Measurements from ENCODE around the gene IGSF6.
"Not testable (repeated sequence)": the region's sequence is repeated elsewhere in the genome, so short reads cannot be mapped to it uniquely, and the experiment has no call there.

IGSF6 gene, protein sequence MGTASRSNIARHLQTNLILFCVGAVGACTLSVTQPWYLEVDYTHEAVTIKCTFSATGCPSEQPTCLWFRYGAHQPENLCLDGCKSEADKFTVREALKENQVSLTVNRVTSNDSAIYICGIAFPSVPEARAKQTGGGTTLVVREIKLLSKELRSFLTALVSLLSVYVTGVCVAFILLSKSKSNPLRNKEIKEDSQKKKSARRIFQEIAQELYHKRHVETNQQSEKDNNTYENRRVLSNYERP

DNA sequence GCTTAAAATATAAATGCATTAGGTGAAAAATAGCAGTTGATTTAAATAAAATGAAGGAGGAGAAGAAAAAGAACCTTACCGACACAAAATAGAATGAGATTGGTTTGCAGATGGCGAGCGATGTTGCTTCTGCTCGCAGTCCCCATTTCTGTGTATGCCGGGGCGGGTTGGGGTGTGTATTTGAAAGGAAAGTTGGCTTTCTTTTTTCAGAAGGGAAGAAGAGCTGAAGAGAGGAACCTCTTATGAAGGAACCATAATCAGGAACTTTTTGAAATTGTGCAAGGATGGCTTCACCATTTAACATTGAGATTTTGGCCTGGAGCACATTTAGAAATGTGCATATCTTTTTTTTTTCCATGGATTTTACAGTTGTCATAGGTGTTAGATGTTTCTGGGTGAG is at the start of gene IGSF6:
IGSF6 (minus strand) TSS at position 156 of the 400 bp plus-strand sequence; CDS start at position 146, 10 bp downstream.
- DNase-seq, result no peak

DNA sequence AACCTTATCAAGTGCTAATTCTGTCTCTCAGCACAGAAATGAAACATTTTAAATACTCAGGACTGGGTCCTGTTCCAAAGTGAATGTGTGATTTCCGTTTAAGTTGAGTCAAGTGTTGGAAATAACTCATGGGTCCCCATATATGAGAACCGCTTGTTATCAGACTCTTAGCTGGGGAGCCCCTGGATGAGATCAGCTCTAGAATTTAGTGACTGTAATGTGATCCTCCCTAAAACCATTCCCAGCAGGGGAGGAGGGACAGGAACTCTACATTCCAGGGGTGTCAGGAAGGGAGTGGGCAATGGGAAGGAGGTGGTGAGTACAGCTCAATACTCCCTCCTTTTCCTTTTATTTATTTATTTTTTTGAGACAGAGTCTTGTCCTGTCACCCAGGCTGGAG is 48.9 kb upstream of the IGSF6 start:
- no peak for DNase-seq

DNA sequence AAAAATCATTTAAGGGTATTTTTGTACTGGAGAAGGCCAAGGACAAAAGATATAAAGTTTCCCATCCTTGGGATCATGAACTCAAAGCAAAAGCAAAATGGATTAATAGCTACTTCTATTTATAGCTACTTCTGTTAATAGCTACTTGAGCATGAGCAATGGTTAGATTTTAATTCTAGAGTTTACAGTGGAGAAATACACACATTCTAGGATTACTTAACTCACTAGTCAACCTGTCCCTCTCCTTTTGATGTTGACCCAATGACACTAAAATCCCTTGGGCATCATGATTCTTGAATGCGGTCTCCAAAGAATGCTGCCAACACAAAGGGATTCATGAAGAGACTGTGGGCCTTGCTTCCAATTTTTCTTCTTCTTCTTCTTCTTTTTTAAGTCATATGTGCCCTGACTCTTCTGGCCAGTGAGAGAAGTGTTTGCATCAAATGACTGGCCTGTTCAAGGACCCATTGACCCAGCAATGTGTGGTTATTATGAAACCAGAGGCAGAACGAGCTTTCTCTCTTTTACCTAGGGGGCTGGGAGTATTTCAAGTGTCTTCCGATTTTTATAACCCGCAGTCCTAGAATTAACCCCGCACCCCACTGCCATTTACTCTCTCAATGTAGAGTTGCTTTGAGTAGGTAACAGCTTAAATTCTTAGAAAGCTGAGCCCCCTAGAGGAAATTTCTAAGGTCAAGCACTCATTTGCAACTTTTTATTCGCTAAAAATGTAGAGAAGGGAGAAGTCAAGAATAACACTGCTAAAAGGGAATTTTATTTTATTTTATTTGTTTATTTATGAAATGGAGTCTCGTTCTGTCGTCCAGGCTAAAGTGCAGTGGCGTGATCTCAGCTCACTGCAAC is 46.0 kb upstream of the IGSF6 start:
- no peak for DNase-seq

DNA sequence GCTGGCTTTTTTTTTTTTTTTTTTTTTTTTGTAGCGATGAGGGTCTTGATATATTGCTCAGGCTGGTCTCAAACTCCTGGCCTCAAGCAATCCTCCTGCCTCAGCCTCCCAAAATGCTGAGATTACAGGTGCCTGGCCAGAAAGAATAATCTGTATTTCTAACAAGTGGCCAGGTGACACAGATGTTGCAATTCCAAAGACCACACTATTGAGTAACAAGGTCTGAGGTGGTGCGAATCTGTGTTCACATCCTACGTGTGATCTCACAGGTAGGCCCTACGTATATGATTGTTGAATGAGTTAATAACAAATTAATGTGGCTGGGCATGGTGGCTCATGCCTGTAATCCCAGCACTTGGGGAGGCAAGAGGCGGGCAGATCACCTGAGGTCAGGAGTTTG is 44.6 kb upstream of the IGSF6 start:
- no peak for DNase-seq

DNA sequence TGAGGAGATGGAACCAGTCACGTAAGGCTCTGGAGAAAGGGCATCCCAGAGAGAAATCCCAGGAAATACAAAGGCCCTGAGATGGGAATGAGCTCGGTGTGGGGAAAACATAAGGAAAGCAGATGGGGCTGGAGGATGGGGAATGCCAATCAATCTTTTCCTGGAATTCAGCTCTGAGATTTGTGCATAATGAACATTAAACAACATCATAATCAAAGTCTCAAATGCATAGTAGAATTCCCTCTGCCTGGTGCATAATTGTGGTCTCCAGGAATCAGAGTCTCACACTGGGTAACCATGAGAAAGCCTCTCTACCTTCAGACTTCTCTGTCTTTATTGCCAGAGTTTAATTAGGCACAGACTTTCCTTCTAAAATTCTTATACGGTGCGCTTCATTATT is 42.2 kb upstream of the IGSF6 start:
- no peak for DNase-seq

DNA sequence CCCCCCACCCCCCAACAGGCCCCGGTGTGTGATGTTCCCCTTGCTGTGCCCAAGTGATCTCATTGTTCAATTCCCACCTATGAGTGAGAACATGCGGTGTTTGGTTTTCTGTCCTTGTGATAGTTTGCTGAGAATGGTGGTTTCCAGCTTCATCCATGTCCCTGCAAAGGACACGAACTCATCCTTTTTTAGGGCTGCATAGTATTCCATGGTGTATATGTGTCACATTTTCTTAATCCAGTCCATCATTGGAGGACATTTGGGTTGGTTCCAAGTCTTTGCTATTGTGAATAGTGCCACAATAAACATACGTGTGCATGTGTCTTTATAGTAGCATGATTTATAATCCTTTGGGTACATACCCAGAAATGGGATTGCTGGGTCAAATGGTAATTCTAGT is 38.6 kb upstream of the IGSF6 start:
- not testable (repeated sequence) for DNase-seq

DNA sequence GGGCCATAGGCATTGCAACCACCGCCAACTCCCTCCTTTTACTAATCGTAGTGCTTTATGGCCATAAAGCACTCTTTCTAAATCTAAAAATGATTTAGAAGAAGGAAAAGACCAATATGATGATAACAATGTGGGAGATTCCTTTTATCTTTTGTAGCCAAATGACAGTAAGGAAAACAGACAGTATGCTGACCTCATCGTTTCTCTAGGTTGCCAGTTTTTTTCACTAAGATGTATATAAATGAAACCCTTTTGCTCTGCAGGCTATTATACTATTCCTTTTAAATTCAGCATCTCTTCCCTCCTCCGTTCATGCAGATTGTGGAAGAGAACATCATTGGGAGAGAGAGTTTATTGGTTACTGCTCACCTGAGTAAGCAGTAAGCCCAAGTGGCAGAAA is 36.7 kb upstream of the IGSF6 start:
- no peak for DNase-seq

DNA sequence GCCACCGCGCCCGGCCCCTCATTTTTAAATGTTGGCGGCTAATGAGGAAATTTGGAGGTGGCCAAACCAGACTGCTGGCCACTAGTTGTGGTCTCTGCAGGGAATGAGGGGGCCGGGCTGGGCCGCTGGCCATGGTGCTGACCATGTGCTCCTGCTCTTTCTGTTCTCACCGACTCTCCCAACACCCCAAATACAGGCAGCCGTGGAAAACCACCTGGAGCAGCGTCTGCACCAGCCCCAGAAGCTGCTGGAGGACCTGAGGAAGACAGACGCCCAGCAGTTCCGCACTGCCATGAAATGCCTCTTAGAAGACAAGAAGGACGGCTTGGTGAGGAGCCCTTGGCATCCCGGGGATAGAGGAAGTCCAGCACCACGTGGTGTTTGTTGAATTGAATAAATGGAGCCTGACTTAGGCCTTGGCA is 32.6 kb upstream of the IGSF6 start:
- DNase-seq, result no peak

DNA sequence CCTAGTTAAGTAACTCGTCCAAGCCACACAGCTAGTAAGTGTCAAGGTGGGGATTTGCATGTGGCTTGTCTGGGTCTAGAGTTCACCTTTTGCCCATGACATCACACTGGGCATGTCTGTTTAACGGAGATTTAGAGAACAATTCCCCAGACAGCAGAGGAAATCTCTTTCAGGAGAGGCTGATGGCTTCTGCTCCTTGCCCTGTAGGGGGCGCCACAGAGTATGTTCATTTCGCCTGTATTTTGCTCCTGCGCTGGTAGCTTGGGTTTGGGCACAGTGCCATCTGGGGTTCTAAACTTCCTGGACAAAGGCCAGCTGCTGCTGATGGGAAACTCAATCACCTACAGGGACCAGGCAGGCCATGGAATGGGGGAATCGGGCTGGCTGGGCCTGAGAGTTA is 31.8 kb upstream of the IGSF6 start:
- no peak for DNase-seq

DNA sequence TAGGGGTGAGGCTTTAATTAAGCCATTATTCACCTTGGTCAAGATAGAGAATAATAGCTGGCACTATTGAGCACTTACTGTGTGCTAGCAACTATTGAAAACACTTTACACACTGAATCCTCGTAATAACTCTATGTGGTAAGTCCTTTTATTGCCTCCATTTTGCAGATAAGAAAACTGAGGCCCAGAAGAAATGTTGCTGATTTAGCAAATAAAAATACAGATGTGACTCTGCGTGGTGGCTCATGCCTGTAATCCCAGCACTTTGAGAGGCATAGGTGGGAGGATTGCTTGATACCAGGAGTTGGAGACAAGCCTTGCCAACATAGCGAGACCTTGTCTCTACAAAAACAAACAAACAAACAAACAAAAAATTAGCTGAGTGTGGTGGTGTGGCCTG is 30.8 kb upstream of the IGSF6 start:
- no peak for DNase-seq

DNA sequence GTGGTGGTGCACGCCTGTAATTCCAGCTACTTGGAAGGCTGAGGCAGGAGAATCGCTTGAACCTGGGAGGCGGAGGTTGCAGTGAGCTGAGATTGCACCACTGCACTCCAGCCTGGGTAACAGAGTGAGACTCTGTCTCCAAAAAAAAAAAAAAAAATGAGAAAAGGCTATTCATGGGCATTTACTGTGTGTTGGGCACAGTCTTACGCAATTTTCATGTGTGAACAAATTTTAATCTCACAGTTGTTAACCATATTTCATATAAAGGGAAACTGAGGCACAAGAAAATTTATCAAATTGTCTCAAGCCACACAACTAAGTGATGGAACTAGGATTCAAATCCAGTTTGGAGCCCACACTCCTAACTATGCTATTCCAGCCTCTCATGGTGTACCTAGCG is 28.3 kb upstream of the IGSF6 start:
- not testable (repeated sequence) for DNase-seq

DNA sequence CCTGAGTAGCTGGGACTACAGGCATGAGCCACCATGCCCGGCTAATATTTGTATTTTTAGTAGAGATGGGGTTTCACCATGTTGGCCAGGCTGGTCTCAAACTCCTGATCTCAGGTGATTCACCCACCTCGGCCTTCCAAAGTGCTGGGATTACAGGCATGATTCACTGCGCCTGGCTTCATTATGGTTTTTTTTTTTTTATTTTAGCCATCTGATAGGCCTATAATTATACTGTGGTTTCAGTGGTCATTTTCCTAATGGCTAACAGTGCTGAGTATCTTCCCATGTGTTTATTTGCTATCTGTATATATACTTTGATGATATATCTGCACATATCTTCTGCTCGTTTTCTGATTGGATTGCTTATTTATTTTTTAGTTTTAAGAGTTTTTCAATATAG is 22.0 kb upstream of the IGSF6 start:
- not testable (repeated sequence) for DNase-seq

DNA sequence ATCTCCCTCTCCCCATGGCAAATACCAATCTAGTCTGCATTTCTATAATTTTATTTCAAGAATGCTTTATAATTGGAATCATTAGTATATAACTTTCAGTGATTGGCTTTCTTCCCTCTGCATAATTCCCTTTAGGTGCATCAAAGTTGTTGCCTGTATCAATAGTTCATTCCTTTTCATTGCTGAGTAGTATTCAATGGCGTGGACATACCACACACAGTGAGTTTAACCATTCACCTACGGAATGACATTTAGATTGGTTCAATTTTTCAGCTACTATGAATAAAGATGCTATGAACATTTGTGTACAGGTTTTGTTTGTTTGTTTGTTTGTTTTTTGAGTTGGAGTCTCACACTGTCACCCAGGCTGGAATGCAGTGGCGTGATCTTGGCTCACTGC is 21.1 kb upstream of the IGSF6 start:
- no peak for DNase-seq

DNA sequence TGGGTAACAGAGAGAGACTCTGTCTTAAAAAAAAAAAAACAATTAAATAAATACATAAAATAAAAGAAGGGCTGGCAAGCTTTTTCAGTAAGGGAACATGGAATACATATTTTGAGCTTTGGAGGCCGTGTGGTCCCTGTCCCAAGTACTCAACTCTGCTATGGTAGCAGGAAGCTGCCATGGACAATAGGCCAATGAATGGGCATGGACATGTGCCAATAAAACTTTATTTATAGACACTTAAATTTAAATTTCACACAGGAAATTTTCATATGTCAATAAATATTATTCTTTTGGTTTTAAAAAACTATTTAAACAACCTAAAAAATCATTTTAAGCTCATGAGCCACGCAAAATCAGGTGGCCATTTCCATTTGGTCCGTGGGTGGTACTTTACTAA is 15.2 kb upstream of the IGSF6 start:
- DNase-seq, result no peak

DNA sequence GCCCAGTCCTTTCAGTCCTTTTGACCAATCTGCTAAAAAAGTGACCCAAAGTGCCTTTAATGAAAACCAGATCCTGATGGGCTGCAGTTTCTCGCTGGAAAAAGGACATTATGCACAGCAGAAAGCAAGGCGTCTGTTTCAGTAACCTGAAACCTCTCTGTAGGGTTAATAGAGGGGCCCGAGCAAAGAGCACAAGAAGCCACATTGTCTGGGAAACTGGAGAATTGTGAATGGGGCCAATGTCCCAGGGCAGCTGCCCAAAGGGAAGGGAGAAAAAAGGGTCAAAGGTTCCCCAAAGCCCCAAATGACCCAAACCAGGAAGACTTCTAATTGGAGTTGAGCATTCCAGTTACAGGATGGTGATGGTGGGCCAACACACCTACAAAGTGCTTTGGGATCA is 14.4 kb upstream of the IGSF6 start:
- DNase-seq, result no peak

DNA sequence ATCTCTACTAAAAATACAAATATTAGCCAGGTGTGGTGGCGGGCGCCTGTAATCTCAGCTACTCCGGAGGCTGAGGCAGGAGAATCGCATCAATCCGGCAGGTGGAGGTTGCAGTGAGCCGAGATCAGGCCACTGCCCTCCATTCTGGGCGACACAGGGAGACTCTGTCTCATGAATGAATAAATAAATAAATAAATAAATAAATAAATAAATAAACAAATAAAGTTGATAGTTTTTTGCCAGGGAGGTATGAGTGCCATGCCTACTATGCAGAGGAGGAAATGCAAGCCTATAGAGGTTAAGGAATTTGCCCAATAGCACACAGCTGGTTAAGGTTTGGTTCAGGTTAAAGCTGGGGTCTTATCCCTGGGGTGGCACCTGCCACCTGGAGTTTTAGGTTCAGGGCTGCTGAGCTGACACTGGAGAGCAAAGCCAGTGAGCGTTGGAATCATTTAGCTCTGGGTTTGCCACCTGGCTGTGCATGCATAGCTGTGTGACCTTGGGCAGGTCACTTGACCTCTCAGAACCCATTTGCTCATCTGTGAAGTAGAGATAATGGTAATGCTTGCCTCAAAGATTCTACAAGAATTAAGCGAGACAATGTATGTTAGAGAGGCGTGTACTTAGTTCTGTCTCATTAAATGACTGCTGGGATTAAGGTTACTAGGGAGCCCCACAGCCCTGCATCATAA is 12.5 kb upstream of the IGSF6 start:
- no peak for DNase-seq

DNA sequence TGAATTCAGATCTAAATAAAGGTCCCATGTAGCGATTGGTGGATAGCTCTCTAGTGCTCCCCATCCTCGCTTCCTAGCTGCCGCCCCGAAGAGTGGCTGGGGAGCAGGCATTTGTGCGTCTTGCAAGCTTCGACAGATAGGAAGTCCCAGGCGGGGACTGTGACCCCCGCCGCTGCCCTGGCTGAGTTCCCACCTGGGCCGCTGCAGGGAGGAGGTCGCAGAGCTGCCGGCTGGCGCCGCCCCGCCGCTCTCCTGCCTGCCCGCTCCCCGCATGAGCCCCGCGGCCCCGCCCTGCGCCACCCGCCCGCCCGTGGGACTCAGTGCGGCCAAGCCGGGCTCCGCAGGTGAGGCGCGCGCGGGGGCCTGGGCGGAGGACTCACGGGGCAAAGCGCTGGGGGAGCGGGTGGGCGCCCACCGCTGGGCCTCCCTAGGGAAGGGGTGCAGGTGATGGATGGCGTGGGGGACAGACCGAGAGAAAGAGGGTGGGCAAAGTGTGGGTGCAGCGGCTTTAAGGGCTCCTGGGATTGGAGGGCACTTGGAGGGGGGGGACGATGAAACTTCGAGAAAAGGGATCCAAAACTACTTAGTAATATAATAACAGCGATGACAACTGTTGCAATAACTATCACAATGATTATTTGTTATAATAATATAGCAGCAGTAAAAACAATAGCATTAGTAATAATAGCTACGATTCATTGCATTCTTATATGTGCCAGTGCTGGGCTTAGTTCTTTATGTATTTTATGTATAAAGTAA is 11.7 kb upstream of the IGSF6 start, which contains the start of gene OTOA:
OTOA (plus strand) TSS at position 80 of the 759 bp plus-strand sequence. CDS start 14,547 bp downstream, outside the sequence.
- no peak for DNase-seq

DNA sequence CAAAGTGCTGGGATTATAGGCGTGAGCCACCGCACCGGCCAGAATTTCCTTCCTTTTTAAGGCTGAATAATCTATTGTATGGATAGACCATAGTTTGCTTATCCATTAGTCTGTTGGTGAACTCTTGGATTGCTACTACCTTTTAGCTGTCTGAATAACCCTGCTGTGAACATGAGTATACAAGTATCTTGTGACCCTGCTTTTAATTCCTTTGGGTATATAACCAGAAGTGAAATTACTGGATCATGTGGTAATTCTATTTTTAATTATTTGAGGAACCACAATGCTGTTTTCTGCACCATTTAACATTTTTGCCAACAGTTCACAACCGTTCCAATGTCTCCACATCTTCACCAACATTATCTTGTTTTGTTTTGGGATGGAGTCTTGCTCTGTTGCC is 6.7 kb upstream of the IGSF6 start:
- DNase-seq, result no peak

DNA sequence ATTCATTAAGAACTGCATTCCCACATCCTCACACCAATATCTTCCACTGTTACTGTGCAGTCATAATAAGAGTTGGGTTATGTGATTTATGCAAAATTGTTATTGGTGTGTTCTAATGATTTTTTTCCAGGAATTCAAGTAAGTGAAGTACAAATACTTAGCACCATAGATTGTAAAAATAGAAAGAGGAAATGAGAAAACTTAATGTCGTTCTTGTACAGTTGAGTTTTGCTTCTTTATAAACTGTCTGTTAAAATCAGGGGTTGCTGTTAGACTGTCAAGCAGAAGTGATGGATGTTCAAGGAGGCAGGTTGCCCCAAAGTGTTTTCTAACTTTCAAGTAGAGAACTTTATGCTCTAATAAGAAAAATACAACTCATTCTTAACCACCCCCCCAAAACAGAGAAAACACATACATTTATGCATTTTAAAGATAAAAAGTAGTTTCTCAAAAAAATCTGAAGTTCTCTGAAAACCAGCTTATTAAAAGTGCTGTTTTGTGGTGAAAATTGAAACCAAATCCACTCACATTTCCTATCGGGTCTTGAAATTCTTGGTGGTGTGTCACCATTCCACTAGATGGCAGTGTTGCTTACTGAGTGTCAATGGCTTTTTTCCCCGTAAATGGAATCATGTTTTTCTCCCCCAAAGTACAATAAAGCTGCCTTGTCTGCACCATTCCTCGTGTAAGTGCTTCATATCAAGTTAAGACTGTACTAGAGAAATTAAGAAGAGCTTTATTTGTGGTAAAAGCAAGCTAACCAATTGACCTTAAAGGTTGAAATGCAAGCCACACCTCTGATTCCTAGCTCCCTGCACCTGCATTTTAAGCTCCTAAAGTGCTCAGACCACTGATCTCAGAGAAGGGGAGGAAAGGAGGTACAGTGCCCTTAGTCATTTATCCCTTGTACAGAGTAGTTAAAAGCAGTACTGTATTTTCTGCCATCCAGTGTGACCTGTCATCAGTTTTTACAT is 4.7 kb upstream of the IGSF6 start:
- DNase-seq, result no peak

DNA sequence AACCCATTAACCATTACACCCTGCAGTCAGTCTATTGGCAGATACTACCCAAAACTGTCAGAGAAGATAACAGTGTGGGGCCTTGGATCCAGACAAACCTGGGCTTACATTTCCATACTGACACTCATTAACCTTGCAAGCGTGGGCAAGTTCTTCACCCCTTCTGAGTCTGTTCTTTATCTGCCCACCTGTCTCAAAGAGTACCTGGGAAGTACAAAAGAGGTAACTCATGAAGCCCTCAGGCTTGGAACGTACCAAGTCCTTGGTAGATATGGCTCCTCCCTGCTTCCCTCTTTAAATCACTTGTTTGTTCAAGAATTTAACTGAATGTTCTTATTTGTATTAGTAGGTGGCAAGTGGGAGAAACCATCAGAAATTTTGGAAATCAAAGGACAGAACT is 2.5 kb upstream of the IGSF6 start:
- no peak for DNase-seq

DNA sequence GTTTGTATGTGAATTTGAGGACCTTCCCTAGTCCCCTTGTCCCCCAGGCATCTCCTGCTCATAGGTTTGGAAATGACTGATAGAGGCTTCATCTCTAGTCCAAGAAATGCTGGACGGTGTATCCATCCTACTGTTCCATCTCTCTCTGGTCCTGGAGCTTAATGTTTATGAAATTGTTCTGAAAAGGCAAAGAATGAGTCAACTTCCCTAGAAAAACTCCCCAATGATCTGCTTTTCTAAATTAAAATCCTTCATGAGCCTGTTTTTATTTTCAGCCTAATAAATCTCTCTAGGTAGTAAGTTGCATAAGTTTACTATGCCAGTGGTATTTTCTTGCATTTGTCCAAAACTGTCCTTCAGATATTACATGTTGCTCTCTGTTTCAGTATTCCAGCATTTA is 2.1 kb upstream of the IGSF6 start:
- no peak for DNase-seq

DNA sequence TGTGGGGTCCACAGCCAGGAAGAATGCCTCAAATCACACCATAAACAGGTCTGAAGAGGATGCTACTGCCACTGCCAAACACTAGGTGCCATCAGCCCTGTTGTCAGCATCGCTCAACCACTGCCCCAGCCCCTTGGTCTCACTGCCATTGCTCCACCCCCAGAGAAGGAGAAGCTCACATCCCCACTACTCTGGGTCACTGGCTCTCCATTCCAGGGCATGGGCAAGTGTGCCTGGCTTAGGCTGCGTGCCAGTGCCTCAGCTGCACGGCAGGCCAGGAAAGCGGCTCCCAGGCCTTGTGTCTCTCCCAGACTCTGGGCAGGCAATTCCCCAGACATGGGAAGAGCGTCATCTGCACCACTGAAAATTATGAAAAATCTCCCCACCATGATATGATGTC is 1.2 kb upstream of the IGSF6 start:
- no peak for DNase-seq

Data from NCI-H1092 (cell line).